PC-9 (cell line): Measurements from ENCODE around the gene TMEM147.

Experiments
- EZH2 ChIP-seq: fragments of 200-600 bp; sonication (generic); IDR thresholded peaks from 2 replicates; pipeline ENCODE4 v1.8.0; 2017; ENCODE audit warnings: antibody characterized with exemption, low read depth
- TF ChIP-seq, protein P1 (sequence below): fragments of 200-600 bp; sonication (generic); conservative IDR thresholded peaks from 2 replicates; pipeline ENCODE4 v1.6.1; 2017; ENCODE audit warnings: mixed run types, antibody characterized with exemption, mild to moderate bottlenecking, moderate library complexity

DNA sequence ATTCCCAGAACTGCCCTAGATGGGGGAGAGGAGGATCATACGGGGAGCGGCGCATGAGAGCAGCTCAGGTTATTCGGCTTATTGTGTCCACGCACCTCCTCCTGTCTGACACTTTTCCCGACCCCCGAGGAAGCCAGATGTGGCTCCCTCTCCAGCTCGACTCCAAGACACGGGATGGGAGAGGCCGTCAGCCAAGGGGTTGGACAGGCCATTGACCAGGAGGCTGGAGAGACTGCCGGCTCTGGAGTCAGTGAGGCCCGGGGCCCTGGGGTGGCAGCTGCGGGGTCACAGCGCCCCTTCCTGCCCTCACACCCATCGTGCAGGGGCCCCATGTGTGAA is 34.8 kb upstream of the TMEM147 start:
- TF ChIP-seq, protein P1, sequence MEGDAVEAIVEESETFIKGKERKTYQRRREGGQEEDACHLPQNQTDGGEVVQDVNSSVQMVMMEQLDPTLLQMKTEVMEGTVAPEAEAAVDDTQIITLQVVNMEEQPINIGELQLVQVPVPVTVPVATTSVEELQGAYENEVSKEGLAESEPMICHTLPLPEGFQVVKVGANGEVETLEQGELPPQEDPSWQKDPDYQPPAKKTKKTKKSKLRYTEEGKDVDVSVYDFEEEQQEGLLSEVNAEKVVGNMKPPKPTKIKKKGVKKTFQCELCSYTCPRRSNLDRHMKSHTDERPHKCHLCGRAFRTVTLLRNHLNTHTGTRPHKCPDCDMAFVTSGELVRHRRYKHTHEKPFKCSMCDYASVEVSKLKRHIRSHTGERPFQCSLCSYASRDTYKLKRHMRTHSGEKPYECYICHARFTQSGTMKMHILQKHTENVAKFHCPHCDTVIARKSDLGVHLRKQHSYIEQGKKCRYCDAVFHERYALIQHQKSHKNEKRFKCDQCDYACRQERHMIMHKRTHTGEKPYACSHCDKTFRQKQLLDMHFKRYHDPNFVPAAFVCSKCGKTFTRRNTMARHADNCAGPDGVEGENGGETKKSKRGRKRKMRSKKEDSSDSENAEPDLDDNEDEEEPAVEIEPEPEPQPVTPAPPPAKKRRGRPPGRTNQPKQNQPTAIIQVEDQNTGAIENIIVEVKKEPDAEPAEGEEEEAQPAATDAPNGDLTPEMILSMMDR: peak; percentile 24; the same call in 1 of the 2 replicates
- TF ChIP-seq EZH2: no peak
